Lower leg skin (tissue), 3 donors: ENCODE measurements around the gene ZNHIT2.

Source experiments
- POLR2A ChIP-seq, 2 donors: fragments of 450-650 bp; IDR thresholded peaks; one replicate each; pipeline ENCODE4 v1.6.1; 2016 to 2017; ENCODE audit warnings: antibody characterized with exemption in 2 of 2, mild to moderate bottlenecking in 1 of 2, moderate library complexity in 1 of 2
- TF ChIP-seq, protein P1 (sequence below), 3 donors: fragments of 450-650 bp; IDR thresholded peaks; one replicate each; pipeline ENCODE4 v1.5.1; 2016; ENCODE audit warnings: antibody characterized with exemption in 3 of 3, mild to moderate bottlenecking in 3 of 3, moderate library complexity in 2 of 3

GRCh38 chr11:65083834-65084597, 33.5 kb downstream of the ZNHIT2 start, which contains the start of the genes CDCA5 and ZFPL1:
- TF ChIP-seq, protein P1, sequence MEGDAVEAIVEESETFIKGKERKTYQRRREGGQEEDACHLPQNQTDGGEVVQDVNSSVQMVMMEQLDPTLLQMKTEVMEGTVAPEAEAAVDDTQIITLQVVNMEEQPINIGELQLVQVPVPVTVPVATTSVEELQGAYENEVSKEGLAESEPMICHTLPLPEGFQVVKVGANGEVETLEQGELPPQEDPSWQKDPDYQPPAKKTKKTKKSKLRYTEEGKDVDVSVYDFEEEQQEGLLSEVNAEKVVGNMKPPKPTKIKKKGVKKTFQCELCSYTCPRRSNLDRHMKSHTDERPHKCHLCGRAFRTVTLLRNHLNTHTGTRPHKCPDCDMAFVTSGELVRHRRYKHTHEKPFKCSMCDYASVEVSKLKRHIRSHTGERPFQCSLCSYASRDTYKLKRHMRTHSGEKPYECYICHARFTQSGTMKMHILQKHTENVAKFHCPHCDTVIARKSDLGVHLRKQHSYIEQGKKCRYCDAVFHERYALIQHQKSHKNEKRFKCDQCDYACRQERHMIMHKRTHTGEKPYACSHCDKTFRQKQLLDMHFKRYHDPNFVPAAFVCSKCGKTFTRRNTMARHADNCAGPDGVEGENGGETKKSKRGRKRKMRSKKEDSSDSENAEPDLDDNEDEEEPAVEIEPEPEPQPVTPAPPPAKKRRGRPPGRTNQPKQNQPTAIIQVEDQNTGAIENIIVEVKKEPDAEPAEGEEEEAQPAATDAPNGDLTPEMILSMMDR (IDR thresholded peaks at IDR 0.05) = no peak
- TF ChIP-seq POLR2A (IDR thresholded peaks at IDR 0.05) = peak in 1 of 2 donors; percentile 39
